Spleen (tissue), 11 donors: ENCODE data around the gene ADAMTS3. TPM values are rescaled to one million over a fixed set of nuclear protein-coding genes. Genes with fewer than 3 reads are reported as not detected.
A peak's percentile ranks its signal among the peaks of the same experiment; 100 is the strongest.

ENCODE experiments used
- DNase-seq: peaks from one replicate; pipeline ENCODE4 v3.0.0-alpha.2; 2020
- H3K27ac ChIP-seq, 8 donors: fragments of 200-600 bp; sonication (generic) in 7 of 8; 1 replicate in 4 of 8; 2 replicates in 4 of 8; pipeline versions ENCODE4 v1.5.0 to v1.8.0; 2016 to 2021; ENCODE audit warnings: inconsistent platforms in 4 of 8, mild to moderate bottlenecking in 4 of 8, moderate library complexity in 1 of 8
- H3K27me3 ChIP-seq, 7 donors: fragments of 200-600 bp; sonication (generic) in 6 of 7; replicated peaks in 1 of 7; 1 replicate in 4 of 7; 2 replicates in 3 of 7; pipeline versions ENCODE4 v1.5.0 to v1.8.0; 2016 to 2021; ENCODE audit warnings: inconsistent platforms in 3 of 7, mild to moderate bottlenecking in 1 of 7
- H3K36me3 ChIP-seq, 6 donors: fragments of 200-600 bp; sonication (generic) in 5 of 6; 1 replicate in 4 of 6; 2 replicates in 2 of 6; pipeline versions ENCODE4 v1.5.0 to v1.8.0; 2016 to 2021; ENCODE audit warnings: inconsistent platforms in 2 of 6
- H3K4me1 ChIP-seq, 6 donors: fragments of 200-600 bp; sonication (generic) in 5 of 6; 1 replicate in 3 of 6; 2 replicates in 3 of 6; pipeline versions ENCODE4 v1.5.0 to v1.8.0; 2016 to 2021; ENCODE audit warnings: inconsistent platforms in 3 of 6
- H3K4me3 ChIP-seq, 8 donors: fragments of 200-600 bp; sonication (generic) in 7 of 8; 1 replicate in 4 of 8; 2 replicates in 4 of 8; pipeline versions ENCODE4 v1.5.0 to v1.8.0; 2016 to 2021; ENCODE audit warnings: inconsistent platforms in 4 of 8, mild to moderate bottlenecking in 4 of 8, moderate library complexity in 2 of 8
- H3K9me3 ChIP-seq, 8 donors: fragments of 200-600 bp; sonication (generic) in 7 of 8; 1 replicate in 4 of 8; 2 replicates in 4 of 8; pipeline versions ENCODE4 v1.5.0 to v1.8.0; 2016 to 2021; ENCODE audit warnings: inconsistent platforms in 4 of 8
- POLR2A ChIP-seq, 3 donors: fragments of 450-650 bp; IDR thresholded peaks; one replicate each; pipeline ENCODE4 v1.5.1; 2017; ENCODE audit warnings: antibody characterized with exemption in 3 of 3, mild to moderate bottlenecking in 1 of 3
- POLR2AphosphoS5 ChIP-seq, 3 donors: sonication (generic); formaldehyde crosslinking; IDR thresholded peaks; one replicate each; pipeline ENCODE4 v1.5.1; 2017; ENCODE audit warnings: antibody characterized with exemption in 3 of 3
- WGBS, 5 donors: extraction: QIAGEN DNeasy Blood & Tissue Kit in 3 of 5; methylation state at CpG; one replicate each; pipeline versions ENCODE4 v1.1.5 to v1.1.7; 2013 to 2018; 5-methylcytosine and 5-hydroxymethylcytosine counted together
- intact Hi-C: fragments of 100-400 bp; cut with DNase I; formaldehyde crosslinking; loops from one replicate; pipeline ENCODE4 v1.15.0; 2023; ENCODE audit warnings: low total_unique reads
- polyA plus RNA-seq, 3 donors: library from polyadenylated mRNA; stranded (reverse); fragments of 200-250 nt; gene quantifications; one replicate each; pipeline ENCODE4 v1.2.1, GENCODE V29; 2013
- total RNA-seq, 7 donors: library from RNA; depleted of rRNA in 3 of 7; stranded (reverse); fragments of >200 nt in 3 of 7; fragmentation: NEBNext Ultra II Directional in 4 of 7; extraction: Animal tissue kit (Norgen Biotek cat#: 25700) in 4 of 7; gene quantifications; one replicate each; pipeline versions ENCODE4 v1.1.0 to v1.2.1, GENCODE V29; 2016 to 2021
- TF ChIP-seq, protein P1 (sequence below), 11 experiments: fragments of 200-600 bp in 7 of 11; fragments of 450-650 bp in 4 of 11; sonication (generic) in 4 of 11; IDR thresholded peaks in 8 of 11; conservative IDR thresholded peaks in 3 of 11; 1 replicate in 7 of 11; 2 replicates in 4 of 11; pipeline versions ENCODE4 v1.4.0 to v1.8.0; 2016 to 2021; ENCODE audit warnings: antibody characterized with exemption in 11 of 11, inconsistent platforms in 4 of 11, mild to moderate bottlenecking in 1 of 11
- donor health status: healthy with polysubstance abuse.
- donor health status: DM: no; HTN: no; CAD: no; lungs with moderate emphysema.
- donor health status: DM: no; HTN: no; CAD: no.
- donor health status: Bipolar disorder and iron deficiency.
- donor health status: healthy.
- donor health status: DM: no; HTN: no; CAD: no.
- donor health status: DM: yes; HTN: yes; CAD: no.

ADAMTS3 gene
- total and polyA plus RNA-seq, 10 donors = 0.15 to 2.6 (median 0.66) TPM

DNA sequence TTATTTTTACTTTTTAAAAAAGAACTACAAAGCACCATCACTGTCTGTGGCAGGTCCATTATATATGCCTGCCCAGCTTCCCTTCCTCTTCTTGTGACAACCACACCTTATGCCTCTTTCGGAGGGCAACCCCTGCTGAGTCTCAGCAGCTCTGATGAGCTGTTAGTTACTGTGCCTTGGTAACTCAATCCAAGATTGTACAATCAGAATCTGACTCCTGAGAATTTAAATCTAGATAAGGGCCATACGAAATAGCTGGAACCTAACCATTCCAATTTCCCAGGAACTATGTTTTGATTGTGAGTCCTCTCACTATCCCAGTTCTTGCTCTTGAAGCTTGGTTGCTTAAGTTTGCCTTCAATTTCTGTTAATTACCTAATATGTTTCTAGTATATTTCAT lies 61.9 kb downstream of the ADAMTS3 start:
- Histone ChIP-seq H3K36me3 (no peaks in the 10 kb centered on the region), H3K9me3 (peaks cover 0 to 11% (median 1%) of the 10 kb centered on the region in 8 donors), H3K27me3 (peaks cover 0 to 6% (median 0%) of the 10 kb centered on the region in 7 donors), H3K4me3 (no peak overlapping the region), H3K4me1 (no peaks in the 10 kb centered on the region), H3K27ac (no peak overlapping the region)
- intact Hi-C loops = loop anchor here (10.0 kb wide), 1 partner anchor 508 kb away; no protein-coding TSS in a partner anchor
- 74 to 86% (median 82%) methylated on average over 2 of the region's 2 CpGs for WGBS, 5 donors
- DNase-seq = no peak
- no peak for TF ChIP-seq POLR2AphosphoS5 (IDR thresholded peaks at IDR 0.05)
- TF ChIP-seq, protein P1, sequence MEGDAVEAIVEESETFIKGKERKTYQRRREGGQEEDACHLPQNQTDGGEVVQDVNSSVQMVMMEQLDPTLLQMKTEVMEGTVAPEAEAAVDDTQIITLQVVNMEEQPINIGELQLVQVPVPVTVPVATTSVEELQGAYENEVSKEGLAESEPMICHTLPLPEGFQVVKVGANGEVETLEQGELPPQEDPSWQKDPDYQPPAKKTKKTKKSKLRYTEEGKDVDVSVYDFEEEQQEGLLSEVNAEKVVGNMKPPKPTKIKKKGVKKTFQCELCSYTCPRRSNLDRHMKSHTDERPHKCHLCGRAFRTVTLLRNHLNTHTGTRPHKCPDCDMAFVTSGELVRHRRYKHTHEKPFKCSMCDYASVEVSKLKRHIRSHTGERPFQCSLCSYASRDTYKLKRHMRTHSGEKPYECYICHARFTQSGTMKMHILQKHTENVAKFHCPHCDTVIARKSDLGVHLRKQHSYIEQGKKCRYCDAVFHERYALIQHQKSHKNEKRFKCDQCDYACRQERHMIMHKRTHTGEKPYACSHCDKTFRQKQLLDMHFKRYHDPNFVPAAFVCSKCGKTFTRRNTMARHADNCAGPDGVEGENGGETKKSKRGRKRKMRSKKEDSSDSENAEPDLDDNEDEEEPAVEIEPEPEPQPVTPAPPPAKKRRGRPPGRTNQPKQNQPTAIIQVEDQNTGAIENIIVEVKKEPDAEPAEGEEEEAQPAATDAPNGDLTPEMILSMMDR (IDR thresholded peaks at IDR 0.05 in 8 of 11, conservative IDR thresholded peaks at IDR 0.05 in 3 of 11) = no peak

DNA sequence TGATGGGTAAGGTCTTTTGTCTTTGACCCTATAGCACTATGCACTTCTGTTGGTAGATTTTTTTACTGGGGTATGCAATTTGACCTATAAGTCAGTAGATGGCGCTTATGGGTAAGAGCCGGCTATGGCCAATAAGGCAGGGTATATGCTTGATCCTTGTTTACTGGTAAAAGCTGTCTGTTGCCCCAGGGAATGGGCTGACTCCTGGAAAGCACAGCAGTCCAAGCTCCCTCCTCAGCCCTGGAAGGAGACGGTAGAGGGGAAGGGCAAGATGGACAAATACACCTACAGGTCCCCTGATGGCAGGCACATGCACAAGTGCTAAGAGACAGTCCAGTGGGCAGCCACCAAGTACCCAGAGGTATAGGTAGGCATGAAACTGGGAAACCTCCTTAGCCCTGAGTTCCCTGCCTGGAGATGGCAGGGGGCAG lies 63.7 kb downstream of the ADAMTS3 start:
- intact Hi-C loops = loop anchor here (10.0 kb wide), 1 partner anchor 509 kb away; no protein-coding TSS in a partner anchor
- no peaks in the 10 kb centered on the region for H3K36me3 ChIP-seq
- WGBS, 5 donors = 11 to 18% (median 12%) methylated on average over 3 of the region's 3 CpGs
- no peak overlapping the region for H3K4me3 ChIP-seq
- DNase-seq = peak; percentile 27
- TF ChIP-seq POLR2A (IDR thresholded peaks at IDR 0.05) (no peak), POLR2AphosphoS5 (IDR thresholded peaks at IDR 0.05) (no peak)
- TF ChIP-seq, protein P1 (IDR thresholded peaks at IDR 0.05 in 8 of 11, conservative IDR thresholded peaks at IDR 0.05 in 3 of 11) = peak in 8 of 11 experiments; percentile 16 to 64 (median 56)
- H3K27me3 ChIP-seq = peaks cover 0 to 6% (median 0%) of the 10 kb centered on the region in 7 donors
- no peak overlapping the region for H3K27ac ChIP-seq
- peaks cover 0 to 12% (median under 1%) of the 10 kb centered on the region in 8 donors for H3K9me3 ChIP-seq
- no peaks in the 10 kb centered on the region for H3K4me1 ChIP-seq

GRCh38 chr4:72500214-72500613 lies 68.8 kb downstream of the ADAMTS3 start:
- no peak for DNase-seq
- TF ChIP-seq POLR2AphosphoS5 (IDR thresholded peaks at IDR 0.05) (no peak), POLR2A (IDR thresholded peaks at IDR 0.05) (no peak)
- TF ChIP-seq, protein P1 (IDR thresholded peaks at IDR 0.05 in 8 of 11, conservative IDR thresholded peaks at IDR 0.05 in 3 of 11) = no peak
- 56 to 80% (median 73%) methylated on average over 2 of the region's 2 CpGs for WGBS, 5 donors
- Histone ChIP-seq H3K36me3 (no peaks in the 10 kb centered on the region), H3K9me3 (peaks cover 0 to 13% (median under 1%) of the 10 kb centered on the region in 8 donors), H3K4me3 (no peak overlapping the region), H3K27me3 (no peaks in the 10 kb centered on the region), H3K4me1 (no peaks in the 10 kb centered on the region), H3K27ac (no peak overlapping the region)
- intact Hi-C loops = loop anchor here (10.0 kb wide), 1 partner anchor 515 kb away; no protein-coding TSS in a partner anchor

DNA sequence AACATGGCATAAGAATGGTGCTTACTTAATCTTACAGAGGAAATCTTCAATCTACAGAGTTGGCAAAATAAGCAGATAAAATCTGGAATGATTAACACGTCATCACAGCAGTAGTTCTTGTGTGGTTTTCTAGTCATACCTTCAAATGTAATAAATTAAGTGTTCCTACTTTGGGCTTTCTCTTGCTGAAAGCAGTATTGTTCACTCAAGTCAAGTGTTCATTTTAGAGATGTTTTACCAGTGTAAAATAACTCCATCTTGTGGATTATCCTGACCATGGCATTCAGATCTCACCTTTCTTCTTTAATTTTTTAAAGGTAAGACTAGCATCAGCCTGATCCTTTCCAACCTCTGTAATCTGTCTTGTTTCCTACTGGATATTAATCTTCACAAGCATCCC lies 72.9 kb downstream of the ADAMTS3 start:
- Histone ChIP-seq H3K27me3 (no peaks in the 10 kb centered on the region), H3K4me3 (no peak overlapping the region), H3K4me1 (no peaks in the 10 kb centered on the region), H3K9me3 (peaks cover 0 to 32% (median 17%) of the 10 kb centered on the region in 8 donors), H3K27ac (no peak overlapping the region), H3K36me3 (no peaks in the 10 kb centered on the region)
- intact Hi-C loops = no loop called here
- no peak for DNase-seq
- TF ChIP-seq, protein P1 (IDR thresholded peaks at IDR 0.05 in 8 of 11, conservative IDR thresholded peaks at IDR 0.05 in 3 of 11) = no peak
- TF ChIP-seq POLR2AphosphoS5 (IDR thresholded peaks at IDR 0.05) (no peak), POLR2A (IDR thresholded peaks at IDR 0.05) (no peak)
- 18 to 51% (median 24%) methylated on average over 1 of the region's 1 CpG for WGBS, 5 donors
